Colon (tissue), 2 donors: ENCODE data around the gene COX4I1.

ENCODE experiments used
- FAIRE-seq: peaks from 2 replicates; lab custom pipeline; 2012; peaks lifted over from hg19 to GRCh38; lab: Jason Lieb, UNC
- donor health status: control.
- donor health status: control.

The COX4I1 gene

GRCh38 chr16:85799497-85800320 lies at the start of gene COX4I1, which contains the start of gene EMC8:
Gene COX4I1, plus strand, starts transcription at chr16:85799695. Its CDS starts 1,511 bp downstream, at chr16:85801206.
Gene EMC8, minus strand, starts transcription at chr16:85799544. Its CDS starts 249 bp downstream, at chr16:85799295.
- no peak for FAIRE-seq

- no peak for FAIRE-seq
Measured at GRCh38 chr16:85749771-85750145, 49.7 kb upstream of the COX4I1 start.

- FAIRE-seq: no peak
Measured at GRCh38 chr16:85750146-85750826, 49.2 kb upstream of the COX4I1 start.

GRCh38 chr16:85750827-85751697 lies 48.4 kb upstream of the COX4I1 start, which contains the start of gene C16orf74:
Gene C16orf74, minus strand, starts transcription at chr16:85751096. Its CDS starts 15,879 bp downstream, at chr16:85735217.
- no peak for FAIRE-seq

- no peak for FAIRE-seq
Measured at GRCh38 chr16:85751698-85752501, 47.6 kb upstream of the COX4I1 start.

GRCh38 chr16:85752511-85753420 lies 46.7 kb upstream of the COX4I1 start:
- no peak for FAIRE-seq

- no peak for FAIRE-seq
Measured at GRCh38 chr16:85753559-85753958, 45.9 kb upstream of the COX4I1 start.

- FAIRE-seq: no peak
Measured at GRCh38 chr16:85753976-85754375, 45.5 kb upstream of the COX4I1 start.

GRCh38 chr16:85754413-85754812 lies 45.1 kb upstream of the COX4I1 start:
- FAIRE-seq: no peak

- no peak for FAIRE-seq
Measured at GRCh38 chr16:85755929-85756768, 43.3 kb upstream of the COX4I1 start.

GRCh38 chr16:85757341-85757822 lies 42.1 kb upstream of the COX4I1 start:
- no peak for FAIRE-seq

GRCh38 chr16:85759136-85759535 lies 40.4 kb upstream of the COX4I1 start:
- no peak for FAIRE-seq

- no peak for FAIRE-seq
Measured at GRCh38 chr16:85759631-85760419, 39.7 kb upstream of the COX4I1 start.

- FAIRE-seq: no peak
Measured at GRCh38 chr16:85761861-85762260, 37.6 kb upstream of the COX4I1 start.

- no peak for FAIRE-seq
Measured at GRCh38 chr16:85762970-85763369, 36.5 kb upstream of the COX4I1 start.

- no peak for FAIRE-seq
Measured at GRCh38 chr16:85763616-85764015, 35.9 kb upstream of the COX4I1 start.

- no peak for FAIRE-seq
Measured at GRCh38 chr16:85765211-85765610, 34.3 kb upstream of the COX4I1 start.

GRCh38 chr16:85765767-85766166 lies 33.7 kb upstream of the COX4I1 start:
- no peak for FAIRE-seq
